Fibroblast of the aortic adventitia (primary cell): Measurements from ENCODE around the gene VWC2. TPM values are rescaled to one million over a fixed set of nuclear protein-coding genes. Genes with fewer than 3 reads are reported as not detected.

ENCODE experiments used
- DNase-seq: peaks from one replicate; pipeline ENCODE4 v3.0.0-alpha.2; 2010; ENCODE audit warnings: low read depth
- H3K4me3 ChIP-seq: 2 replicates; pipeline ENCODE4 v1.5.1; 2011; ENCODE audit warnings: low read depth, mild to moderate bottlenecking, control low read depth, low read length, moderate library complexity
- total RNA-seq: library from RNA; depleted of rRNA; stranded (reverse); fragments of >200 nt; gene quantifications from 2 replicates; pipeline ENCODE4 v1.2.3, GENCODE V29; 2012; ENCODE audit warnings: low replicate concordance
- TF ChIP-seq, protein P1 (sequence below): IDR thresholded peaks from 2 replicates; pipeline ENCODE4 v1.5.1; 2011; ENCODE audit warnings: mild to moderate bottlenecking, low read length, control low read depth, inconsistent platforms; ENCODE audit not compliant: insufficient read depth

Gene VWC2
- total RNA-seq, 1 donor, result not detected

DNA sequence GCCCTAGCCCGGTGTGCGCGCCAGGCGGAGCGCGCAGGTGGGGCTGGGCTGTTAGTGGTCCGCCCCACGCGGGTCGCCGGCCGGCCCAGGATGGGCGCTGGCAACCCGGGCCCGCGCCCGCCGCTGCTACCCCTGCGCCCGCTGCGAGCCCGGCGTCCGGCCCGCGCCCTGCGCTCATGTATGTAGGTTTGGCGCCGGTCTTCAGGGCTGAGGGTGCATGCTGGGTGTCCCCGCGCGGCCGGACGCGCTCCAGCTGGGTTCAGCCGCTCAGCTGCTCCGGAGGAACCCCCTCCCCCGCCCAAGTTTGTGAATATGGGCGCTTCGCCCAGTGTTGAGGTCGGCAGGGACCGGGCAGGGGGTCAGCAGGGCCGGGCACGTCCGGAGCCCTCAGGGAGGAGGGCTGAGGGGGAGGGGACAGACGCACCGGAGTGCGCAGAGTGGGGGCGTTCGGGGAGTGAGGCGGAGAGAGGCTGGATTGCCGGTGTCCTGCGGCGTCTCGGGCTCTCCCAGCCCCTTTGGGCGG is 559 bp downstream of the VWC2 start:
- no peak overlapping the region for H3K4me3 ChIP-seq
- no peak for DNase-seq
- TF ChIP-seq, protein P1, sequence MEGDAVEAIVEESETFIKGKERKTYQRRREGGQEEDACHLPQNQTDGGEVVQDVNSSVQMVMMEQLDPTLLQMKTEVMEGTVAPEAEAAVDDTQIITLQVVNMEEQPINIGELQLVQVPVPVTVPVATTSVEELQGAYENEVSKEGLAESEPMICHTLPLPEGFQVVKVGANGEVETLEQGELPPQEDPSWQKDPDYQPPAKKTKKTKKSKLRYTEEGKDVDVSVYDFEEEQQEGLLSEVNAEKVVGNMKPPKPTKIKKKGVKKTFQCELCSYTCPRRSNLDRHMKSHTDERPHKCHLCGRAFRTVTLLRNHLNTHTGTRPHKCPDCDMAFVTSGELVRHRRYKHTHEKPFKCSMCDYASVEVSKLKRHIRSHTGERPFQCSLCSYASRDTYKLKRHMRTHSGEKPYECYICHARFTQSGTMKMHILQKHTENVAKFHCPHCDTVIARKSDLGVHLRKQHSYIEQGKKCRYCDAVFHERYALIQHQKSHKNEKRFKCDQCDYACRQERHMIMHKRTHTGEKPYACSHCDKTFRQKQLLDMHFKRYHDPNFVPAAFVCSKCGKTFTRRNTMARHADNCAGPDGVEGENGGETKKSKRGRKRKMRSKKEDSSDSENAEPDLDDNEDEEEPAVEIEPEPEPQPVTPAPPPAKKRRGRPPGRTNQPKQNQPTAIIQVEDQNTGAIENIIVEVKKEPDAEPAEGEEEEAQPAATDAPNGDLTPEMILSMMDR, result no peak

DNA sequence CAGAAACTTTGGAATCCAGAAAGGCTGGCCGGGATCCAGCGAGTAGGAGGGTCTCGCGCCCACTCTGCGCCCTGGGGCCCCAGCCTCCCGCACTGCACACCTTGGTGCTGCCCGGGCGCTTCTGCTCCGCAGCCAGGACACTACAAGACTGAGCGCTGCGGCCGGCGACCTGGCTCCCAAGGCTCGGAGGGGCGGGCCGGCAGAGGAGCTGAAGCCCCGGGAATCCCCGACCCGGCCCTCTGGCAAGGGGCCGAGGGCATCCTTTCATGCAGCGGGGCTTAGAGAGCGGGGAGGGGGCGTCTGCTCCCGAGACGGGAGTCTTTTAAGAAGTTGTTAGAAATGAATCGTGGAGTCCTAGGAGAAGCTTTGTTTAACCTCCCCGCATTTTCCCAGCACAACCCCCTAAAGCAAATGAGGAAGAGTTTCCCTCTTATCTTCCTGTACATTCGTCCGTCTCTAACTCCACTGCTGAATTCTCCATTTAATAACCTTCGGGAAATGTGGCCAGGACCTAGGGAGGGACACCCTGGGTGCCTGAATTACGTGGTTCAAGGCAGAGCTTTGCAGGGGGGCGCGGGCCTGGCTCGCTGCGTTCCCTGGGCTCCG is 1.1 kb downstream of the VWC2 start:
- TF ChIP-seq, protein P1, result no peak
- no peak for DNase-seq
- no peak overlapping the region for H3K4me3 ChIP-seq

DNA sequence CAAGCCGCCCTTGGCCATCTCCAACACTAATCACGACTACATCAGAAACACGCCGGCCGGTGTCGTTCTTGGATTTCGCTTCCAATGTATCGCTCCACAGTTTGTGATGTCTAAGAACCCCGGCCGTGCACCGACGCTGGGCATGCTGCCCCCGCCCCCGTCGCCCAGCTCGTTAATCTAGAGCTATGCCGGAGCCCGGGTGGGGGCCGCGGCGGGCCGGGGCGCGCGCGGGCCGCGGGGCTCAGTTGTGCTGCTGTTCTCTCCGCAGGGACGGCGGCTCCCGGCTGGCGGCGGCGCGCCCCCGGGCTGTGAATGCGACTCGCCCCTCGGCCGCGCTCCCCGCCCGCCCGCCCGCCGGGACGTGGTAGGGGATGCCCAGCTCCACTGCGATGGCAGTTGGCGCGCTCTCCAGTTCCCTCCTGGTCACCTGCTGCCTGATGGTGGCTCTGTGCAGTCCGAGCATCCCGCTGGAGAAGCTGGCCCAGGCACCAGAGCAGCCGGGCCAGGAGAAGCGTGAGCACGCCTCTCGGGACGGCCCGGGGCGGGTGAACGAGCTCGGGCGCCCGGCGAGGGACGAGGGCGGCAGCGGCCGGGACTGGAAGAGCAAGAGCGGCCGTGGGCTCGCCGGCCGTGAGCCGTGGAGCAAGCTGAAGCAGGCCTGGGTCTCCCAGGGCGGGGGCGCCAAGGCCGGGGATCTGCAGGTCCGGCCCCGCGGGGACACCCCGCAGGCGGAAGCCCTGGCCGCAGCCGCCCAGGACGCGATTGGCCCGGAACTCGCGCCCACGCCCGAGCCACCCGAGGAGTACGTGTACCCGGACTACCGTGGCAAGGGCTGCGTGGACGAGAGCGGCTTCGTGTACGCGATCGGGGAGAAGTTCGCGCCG is 1.9 kb downstream of the VWC2 start:
- TF ChIP-seq, protein P1, result no peak
- DNase-seq, result no peak

DNA sequence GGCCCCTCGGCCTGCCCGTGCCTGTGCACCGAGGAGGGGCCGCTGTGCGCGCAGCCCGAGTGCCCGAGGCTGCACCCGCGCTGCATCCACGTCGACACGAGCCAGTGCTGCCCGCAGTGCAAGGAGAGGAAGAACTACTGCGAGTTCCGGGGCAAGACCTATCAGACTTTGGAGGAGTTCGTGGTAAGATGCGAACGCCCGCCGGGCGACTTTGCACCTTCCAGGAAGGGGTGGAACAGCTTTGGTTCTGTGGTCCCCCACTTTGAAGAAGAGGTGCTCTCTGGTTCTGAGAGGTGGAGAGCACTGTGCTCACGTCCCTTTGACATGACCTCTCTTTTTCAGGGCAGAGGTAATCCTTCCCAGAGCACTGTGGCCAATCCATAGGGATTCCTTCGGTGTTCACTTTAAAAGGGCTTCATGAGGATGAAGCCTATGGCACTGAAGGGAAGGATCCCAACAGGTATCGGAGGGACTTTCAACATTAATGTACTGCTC is 2.6 kb downstream of the VWC2 start:
- DNase-seq, result no peak
- TF ChIP-seq, protein P1, result no peak
- no peak overlapping the region for H3K4me3 ChIP-seq

More for the DNA sequence above, 1.9 kb downstream of the VWC2 start:
- H3K4me3 ChIP-seq, result no peak overlapping the region

DNA sequence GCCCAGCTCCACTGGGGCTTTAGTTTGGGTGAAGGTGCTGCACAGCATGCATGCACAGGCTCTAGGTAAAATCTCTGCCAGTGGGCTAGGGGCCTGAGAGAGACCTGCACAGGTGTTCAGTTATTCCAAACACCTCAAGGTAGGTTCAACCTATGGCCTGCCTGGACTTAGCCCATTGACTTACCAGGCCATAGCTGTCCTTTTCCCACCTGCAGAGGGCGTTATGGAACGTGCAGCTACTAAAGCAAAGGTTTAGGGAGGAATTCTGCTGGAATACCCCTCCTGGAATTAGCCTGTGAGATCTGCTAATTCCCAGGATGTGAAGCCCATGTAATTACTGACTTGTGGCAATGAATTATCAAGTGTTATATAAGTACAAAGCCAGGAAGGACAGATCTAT is 3.6 kb downstream of the VWC2 start:
- TF ChIP-seq, protein P1, result no peak
- no peak overlapping the region for H3K4me3 ChIP-seq
- no peak for DNase-seq

DNA sequence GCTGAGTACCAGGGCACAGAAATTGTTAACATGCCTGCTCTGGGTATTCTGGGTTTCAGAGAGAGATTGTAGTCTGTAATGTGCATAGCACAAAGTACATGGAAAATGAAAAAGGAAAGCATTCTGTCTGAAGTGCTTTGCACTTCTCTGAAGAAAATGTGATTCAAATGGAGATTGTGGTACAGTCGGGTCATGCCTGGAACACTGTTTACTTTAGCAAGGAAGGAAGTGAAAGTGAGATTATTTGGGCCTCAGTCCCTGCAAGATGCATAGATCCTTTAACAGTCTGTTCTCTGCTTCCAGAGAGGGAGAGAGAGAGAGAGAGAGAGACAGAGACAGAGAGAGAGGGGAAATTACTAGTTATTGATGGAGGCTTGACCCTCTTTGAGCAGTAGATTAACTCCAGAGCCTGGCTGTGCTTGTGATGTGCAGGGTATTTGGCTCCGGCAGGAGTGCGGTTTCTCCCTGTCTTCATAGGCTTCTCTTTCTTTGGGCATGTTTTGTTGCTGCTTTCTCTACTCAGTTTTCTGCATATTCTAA is 5.4 kb downstream of the VWC2 start:
- no peak overlapping the region for H3K4me3 ChIP-seq
- TF ChIP-seq, protein P1, result no peak
- no peak for DNase-seq
